Measurements from ENCODE around the gene SNRPA1.
"Not testable (repeated sequence)": the region's sequence is repeated elsewhere in the genome, so short reads cannot be mapped to it uniquely, and the experiment has no call there.

The SNRPA1 gene

DNA sequence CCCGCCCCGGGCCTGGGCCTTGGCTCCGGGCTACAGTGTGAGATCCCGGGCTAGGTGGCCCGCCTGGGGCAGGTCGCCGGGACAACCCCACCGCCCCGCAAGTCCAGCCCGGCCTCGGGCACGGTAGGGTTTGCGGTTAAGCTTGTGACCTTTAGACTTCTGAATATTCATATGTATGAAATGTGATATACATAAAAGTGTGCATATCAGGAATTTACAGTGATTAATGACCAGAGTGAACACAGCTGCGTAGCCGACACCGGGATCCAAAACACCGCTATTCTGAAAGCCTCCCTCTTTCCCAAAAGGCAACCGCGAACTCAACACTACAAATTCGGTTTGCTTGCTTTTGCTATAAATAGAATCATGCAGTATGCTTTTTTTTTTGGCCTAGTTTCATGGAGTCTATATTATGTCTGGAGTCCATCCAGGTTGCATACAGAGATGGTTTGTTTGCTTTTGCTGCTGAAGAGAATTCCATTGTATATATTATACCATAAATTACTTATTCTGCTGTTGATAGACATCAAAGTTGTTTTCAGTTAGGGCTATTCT is 636 bp upstream of the SNRPA1 start:
- DNase-seq (ENCODE audit: low read depth): no peak

DNA sequence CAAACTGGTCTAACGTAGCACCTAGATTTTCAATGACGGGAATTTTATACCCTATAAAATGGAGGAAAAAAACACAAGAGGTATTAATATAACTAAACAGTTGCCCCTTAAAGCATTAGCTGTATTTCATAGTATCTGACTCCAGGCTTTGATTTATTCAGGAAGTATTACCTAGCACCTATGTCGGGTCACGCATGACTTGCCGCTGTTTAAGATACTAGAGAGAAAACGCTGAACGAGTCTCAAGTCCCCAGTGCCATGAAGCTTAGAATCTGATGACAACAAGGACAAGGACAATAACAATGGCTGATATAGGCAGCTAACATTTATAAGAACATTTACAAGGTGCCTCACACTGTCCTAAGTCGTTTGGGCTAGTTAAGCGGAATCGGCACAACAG is 1.9 kb downstream of the SNRPA1 start:
- no peak for DNase-seq (ENCODE audit: low read depth)

DNA sequence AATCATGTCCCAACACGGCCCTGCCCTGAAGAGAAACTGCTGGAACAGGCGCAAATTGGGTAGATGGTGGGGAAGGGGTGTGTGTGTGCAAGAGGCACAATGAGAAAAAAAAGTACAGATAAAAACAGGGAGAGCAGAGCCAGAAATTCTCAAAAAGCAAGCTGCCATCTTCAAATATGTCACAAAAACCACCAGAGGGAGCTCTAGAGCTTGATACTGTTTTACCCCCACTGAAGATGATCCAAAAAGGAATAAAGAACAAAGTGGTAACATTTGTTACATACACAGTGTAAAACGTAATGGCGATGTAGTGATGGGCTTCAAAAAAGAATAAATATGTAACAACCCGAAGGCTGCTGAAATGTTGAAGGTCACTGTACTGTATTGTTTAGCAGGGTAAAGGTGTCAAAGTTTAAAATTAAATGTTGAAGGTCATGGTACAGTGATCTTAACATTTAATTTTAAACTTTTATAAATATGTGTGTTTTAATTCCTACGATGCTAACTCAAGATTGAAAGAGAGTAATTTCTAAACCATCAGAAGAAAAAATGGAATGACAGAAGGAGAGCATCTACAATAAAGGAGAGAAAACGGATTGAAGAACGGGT is 6.0 kb downstream of the SNRPA1 start:
- peak; percentile 45 for DNase-seq (ENCODE audit: low read depth)

DNA sequence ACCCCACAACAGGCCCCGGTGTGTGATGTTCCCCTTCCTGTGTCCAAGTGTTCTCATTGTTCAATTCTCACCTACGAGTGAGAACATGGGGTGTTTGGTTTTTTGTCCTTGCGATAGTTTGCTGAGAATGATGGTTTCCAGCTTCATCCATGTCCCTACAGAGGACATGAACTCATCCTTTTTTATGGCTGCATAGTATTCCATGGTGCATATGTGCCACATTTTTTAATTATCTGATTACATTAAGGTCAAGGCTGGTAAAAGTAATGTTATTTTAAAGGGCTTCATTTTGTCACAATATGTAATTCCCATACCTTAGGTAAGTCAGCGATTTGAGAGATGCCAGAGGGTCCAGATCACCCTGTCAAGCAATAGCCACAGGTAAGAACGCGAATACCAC is 7.7 kb downstream of the SNRPA1 start:
- not testable (repeated sequence) for DNase-seq (ENCODE audit: low read depth)

DNA sequence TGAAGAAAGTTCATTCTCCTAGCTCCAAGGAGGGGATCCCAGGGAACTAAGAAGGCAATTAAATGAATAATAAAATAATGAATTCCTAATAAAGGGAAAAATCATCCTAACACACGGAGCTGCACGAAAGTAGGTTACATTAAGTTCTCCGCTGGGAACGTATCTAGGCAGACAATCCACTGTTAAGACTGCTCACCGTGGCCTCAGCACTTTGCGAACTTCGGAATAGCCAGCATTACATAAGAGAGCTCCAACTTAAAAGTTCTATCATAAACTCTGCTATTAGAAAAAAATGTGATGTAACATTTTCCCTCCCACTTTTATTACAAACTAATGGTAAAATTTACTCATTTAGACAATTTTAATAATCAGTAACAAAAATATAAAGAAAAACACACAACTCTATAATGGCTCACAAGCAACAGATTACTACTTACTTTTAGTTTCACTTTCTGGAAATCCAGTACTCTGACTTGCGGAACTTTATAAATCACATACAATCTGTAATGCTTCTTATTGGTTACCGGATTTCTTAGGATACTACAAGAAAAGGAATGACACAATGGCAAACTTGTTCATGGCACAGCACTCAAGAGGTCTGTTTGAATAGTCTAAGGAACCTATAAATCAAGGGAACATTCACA is 8.5 kb downstream of the SNRPA1 start:
- DNase-seq (ENCODE audit: low read depth): no peak

DNA sequence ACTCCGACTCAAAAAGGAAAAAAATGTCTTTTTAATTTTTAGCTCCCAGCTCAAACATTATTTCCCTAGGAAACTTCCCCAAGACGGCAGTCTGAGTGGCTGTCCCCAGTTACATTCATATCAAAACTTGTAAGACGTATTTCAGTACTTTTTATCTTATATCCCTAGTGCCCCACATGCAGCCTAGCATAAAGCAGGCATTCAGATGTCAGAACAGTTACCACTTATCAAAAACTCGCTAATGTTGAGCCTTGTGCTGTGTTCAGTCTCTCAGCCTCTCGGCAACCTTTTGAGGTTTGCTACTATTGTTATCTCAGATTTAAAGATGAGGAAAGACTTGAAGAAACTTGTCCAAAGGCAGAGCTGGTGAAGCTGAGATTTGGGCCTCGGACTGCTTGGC is 11.1 kb downstream of the SNRPA1 start:
- DNase-seq (ENCODE audit: low read depth): no peak

DNA sequence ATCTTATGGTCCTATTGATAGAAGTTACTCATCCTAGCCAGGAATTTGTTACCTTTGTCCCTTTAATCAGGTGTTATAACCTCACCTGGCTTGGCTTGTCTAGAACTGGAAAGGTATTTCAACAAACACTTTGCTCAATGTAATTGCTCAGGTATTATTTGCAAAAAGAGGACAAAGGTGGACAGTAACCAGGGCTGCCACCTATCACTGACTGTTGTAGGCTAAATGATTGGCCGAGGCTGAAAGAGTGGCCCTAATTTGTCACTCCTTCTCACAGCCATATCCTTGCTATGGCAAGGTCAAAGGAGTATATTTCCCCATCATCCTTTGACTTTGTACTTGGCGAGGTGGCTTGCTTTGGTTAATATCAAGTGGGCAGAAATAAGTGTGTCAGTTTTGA is 15.0 kb downstream of the SNRPA1 start:
- DNase-seq (ENCODE audit: low read depth): no peak

DNA sequence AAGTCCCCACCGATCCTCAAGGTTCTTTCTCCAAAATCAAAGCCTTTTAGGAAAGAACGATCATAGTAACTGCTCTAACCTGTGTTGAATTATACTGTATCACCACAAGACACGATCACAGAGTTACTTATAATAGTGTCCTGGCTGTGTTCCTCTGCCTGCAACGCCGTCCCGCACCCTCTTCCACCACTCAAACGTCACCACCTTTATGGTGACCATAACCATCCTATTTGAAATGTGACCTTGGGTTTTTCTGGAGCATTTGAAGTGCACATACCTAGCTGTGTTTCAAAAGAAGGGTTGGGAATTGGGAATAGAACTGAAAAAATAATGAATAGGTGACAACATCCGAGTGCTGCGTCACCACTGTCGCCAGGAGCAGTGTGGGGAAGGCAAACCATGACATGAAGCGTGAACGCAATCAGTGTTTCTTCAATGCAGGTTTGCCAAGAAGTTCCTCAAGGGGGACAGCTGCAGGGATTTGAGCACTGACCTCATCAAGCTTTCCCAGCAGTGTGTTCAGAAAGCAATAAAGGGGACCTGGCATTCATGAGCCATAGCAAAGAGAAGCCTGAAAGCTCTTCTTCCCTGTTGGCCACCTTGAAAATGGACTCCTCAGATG is 17.0 kb downstream of the SNRPA1 start:
- no peak for DNase-seq (ENCODE audit: low read depth)

DNA sequence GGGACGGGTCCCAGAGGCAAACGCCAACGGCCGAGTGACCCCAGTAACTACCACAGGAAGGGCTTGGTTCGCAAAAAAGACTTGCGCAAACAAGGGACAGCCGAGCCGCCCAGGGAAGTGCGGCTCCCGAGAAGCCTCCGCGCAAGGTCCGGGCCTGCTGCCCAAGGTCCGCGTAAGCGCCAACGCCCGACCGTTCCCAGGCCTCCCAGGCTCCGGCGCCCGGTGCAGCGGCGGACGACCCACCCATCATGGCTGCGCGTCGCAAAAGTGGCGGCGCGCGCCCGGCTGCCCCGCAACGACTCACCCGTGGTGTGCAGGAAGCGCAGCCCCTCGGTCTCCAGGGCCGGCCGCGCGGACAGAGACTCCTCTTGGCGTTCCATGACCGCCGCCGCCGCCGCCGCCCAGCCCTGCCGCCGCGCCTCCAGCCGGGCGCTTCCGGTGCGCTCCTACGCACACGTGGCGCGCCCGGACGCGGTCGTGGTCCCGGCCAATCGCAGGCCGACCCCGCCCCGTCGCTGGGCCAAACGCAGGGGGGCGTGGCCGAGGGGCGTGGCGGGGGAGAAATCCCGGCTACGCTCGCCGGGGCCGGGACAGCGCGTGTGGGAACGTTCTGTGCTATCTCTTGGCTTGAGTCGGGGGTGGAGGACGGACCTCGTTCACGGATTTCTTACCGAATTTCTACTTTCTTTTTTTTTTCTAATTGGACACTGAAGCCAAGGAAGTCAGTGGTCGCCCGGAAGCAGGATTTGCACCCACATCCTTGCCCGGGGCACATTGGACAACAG is 17.8 kb downstream of the SNRPA1 start, which contains the start of gene SELENOS:
SELENOS (minus strand) TSS at position 448 of the 785 bp plus-strand sequence; CDS start at position 380, 68 bp downstream.
- peak; percentile 47 for DNase-seq (ENCODE audit: low read depth)

DNA sequence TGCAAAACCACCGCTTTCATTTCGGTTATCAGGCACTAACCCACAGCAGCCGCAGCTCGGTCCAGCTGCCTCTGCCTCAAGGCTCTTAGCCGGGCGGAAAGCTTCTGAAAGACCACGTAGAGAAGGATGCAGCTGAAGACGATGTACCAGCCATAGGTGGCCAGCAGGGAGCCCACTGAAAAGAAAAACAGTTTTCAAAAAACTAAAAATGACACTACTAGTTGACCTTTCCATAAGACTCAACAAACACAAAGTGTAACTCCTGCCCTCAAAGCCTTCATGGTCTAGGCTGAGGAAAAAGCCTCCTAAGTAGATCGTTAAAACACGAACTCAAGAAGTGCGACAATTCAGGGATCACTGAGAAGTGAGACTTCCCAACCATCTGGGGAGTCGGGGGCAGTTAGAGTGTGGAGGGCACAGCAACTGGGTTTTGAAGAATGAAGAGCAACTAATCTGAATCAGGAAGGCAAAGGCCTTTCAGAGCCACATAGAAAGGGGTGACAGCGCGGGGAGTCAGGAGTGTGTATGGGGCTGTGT is 18.5 kb downstream of the SNRPA1 start:
- DNase-seq (ENCODE audit: low read depth): no peak

DNA sequence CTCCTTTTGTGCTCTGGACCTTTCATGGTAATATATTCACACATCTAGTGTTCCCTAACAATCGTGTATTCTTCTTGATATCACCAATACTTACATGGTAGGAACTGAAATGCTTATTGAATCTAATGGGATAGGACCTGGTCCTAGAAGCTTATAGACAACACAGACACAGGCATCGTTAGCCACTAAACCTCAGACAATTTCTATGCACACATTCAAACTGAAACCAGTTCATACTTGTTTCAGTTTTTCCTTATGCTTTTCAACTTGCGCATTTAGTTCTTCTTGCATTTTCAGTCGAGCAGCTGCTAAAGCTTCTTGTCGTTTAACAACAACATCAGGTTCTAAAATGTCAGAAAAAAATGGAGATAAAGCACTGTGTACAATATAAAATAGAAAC is 20.0 kb downstream of the SNRPA1 start:
- no peak for DNase-seq (ENCODE audit: low read depth)

DNA sequence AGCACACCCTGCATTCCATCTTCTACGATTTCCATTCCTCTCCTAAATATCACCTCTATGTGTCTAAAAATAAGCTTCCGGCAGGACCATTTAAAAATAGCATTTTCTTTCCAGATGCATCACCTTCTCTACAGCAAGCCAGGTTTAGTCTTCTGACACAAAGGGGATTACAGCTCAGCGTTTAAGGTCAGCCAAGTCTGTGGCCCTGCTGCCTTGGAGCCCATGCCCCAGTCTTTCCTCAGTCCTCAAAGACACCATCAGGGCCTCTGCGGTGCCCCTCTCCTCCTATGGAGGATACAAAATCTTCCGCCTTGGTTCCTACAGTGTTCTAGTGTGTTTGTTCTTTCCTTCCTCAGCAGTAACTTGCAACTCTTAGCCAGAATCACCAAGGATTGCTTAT is 21.5 kb downstream of the SNRPA1 start:
- DNase-seq (ENCODE audit: low read depth): no peak

DNA sequence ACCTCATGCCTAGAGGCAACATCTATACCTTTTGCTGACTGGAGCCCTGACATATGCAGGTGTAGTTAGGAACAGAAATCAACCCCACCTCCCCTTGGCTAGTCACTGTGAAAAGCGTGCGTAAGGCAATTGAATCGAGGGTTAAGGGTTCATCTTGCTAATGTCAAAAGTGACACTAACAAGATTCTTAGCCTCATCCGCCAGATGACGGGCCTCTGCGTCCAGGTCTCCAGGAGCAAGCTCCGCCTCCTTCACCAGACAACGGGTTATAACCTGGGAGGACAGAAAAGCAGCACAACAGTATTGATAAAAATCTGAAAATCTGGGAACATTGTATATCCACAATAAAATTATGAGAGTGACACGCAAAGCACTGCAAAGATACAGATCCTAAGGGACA is 22.5 kb downstream of the SNRPA1 start:
- DNase-seq (ENCODE audit: low read depth): no peak

DNA sequence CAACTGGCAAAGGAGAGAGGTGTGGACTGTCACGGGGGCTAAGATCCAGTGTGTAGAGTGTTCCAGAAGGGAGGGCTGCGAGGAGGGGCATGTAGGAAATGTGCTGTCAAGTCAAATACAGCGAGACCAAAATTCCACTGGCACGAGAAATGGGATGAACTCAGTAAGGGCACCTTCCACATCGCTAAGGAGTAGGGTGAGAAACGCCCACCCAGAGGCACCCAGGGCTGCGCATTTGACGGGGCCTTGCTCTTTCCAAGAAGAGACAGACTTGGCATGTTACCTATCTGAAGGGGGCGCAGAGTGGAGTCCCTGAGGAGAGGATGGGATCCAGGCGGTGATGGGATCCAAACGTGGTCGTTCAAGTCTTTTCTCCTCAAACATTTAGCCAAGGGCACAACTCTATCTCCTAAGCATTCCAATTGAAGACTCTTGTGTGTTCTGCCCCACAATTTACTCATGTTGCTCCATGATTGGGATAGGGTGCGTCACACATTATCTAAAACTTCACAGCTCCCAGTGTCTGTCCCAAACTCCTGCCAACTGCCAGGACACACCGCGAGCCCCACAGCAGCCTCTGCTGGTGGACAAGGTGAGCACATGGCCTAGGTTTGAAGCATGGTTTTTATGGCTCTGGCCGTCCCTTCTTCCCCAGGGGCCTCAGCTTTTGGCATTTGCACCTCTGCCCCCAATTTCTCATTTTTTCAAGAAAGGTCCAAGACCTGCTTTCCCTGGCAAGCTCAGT is 25.4 kb downstream of the SNRPA1 start:
- no peak for DNase-seq (ENCODE audit: low read depth)

DNA sequence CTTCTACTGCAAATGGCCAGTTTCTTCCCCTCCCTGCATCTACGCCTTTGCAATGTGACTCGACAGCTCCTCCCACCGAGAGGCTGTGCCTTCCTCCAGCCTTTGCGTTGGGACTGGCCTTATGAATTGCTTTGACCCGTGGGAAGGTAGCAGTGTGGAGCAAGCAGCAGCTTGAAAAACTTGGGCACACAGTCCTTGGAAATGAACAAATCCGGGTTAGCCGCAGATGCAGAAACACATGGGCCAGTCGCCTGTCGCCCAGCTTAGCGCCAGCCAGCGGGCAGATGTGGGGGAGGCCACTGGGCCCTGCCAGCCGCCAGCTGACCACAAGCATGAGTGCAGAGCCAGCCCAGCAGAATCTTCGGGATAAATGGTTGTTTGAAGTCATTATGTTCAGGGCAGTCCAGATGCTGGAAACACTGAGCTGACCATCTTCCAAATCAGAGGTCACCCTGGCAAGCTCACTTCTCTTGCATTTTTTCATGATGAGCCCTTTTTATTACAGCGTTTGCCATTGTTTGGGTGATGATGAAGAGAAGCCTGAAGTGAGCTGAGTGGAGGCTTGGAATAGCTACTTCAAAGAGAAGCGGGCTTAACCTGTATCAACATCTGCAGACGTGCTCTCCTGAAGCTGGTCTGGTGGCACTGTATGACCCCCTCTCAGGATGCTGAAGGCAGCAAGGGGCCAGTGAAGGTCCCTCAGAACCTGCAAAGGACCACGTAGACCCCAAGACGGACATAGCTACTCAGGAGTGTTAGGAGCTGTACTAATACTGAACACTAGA is 27.5 kb downstream of the SNRPA1 start:
- DNase-seq (ENCODE audit: low read depth): no peak

DNA sequence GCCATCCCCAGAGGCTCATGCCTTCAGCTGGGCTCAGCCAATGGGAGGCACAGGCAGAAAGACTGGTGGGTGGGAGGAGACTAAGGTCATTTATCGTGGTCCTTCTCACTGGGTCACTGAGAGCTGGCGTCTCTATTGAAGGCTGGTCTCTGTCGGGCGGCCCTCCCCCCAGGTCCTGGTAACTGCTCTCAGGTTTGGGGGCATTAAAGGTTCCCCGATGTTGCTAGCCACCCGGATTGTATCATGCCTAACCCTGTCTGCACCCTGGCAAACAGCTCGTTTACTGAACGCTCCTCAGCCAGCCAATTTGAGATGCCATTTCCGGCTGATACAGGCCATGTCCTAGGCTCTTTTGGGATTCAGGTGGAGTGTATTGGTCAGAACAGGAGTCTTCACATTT is 28.3 kb downstream of the SNRPA1 start:
- no peak for DNase-seq (ENCODE audit: low read depth)

DNA sequence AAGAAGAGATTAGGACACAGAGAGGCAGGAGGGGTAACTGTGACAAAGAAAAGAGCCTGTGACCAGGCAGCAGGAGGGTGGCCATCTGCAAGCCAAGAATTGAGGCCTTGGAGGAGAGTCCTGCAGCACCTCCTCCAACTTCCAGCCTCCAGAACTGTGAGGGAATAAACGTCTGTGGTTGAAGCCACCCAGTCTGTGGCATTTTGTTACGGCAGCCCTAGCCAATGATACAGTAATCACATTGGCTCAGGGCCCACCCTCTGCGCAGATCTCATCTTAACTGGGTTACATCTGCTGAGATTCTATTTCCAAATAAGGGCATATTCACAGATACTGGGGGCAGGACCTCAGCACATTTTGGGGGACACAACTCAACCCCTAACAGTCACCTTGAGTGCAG is 29.0 kb downstream of the SNRPA1 start:
- DNase-seq (ENCODE audit: low read depth): no peak

DNA sequence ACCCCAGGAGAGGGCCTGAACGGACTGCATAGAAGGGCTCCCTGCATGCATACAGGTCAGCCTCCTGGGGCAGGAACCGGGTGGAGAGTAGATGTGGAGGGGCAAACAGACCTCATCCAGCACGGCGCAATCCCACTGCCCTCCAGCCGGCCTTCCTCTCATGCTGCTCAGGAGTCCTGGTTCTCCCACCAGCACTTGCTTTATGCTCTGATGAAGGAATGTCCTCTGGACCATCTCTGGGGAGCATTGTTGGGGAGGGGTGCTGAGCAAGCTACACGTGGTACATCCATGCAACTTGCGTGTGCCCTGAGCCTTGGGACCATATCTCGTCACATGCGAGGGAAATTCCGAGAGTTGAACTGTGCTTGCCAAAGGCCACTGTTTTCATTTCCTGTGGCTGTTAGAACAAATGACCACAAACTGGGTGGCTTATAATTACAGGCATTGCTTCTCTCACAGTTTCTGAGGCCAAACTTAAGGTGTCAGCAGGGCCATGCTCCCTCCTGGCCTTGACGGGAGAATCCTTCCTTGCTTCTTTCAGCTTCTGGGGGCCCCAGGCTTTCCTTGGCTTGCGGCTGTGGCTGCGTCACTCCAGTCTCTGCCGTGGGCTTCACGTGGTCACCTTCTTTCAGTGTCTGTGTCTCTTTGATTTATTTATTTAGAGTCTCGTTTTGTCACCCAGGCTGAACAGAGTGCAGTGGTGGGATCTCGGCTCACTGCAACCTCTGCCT is 30.0 kb downstream of the SNRPA1 start:
- DNase-seq (ENCODE audit: low read depth): no peak

DNA sequence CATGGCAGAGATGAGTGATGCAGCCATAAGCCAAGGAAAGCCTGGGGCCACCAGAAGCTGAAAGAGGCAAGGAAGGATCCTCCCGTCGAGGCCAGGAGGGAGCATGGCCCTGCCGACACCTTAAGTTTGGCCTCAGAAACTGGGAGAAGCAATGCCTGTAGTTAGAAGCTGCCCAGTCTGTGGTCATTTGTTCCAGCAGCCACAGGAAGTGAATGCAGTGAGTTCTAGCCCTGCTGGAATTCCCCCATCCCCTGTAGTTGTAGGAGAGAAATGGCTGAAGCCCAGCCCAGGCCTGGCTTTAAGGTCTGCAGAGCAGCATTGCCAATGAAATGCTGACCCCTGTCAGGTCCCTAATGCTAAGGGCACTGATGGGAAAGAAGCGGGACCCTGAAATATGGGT is 31.0 kb downstream of the SNRPA1 start:
- DNase-seq (ENCODE audit: low read depth): no peak

DNA sequence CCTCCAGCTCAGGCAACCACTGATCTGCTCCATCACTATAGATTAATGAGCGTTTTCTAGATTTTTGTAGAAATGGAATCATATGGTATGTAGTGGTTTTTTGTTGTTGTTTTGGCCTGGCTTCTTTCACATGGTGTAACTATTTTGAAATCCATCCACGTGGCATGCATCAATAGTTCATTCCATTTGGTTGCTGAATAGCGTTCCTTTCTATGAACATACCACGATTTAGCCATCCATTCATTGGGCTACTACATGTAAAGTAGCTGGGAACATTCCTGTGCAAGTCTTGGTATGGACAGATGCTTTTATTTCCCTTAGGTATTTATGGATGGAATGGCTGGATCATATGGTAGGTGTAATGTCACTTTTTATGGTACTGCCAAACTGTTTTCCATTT is 32.5 kb downstream of the SNRPA1 start:
- no peak for DNase-seq (ENCODE audit: low read depth)

Measured in HS-27A (cell line).